ENCODE measurements around the gene MEGF11. TPM values are rescaled to one million over a fixed set of nuclear protein-coding genes. Genes with fewer than 3 reads are reported as not detected.

Gene MEGF11
- total RNA-seq, 4 donors from 2014 or later: 0.23 to 0.33 TPM; not detected in 2

- Histone ChIP-seq H3K4me3 (no peak overlapping the region), H3K9me3 (no peaks in the 10 kb centered on the region), H3K27me3 (no peaks in the 10 kb centered on the region), H3K4me1 (no peaks in the 10 kb centered on the region), H3K36me3 (peaks cover 3 to 64% (median 48%) of the 10 kb centered on the region in 4 donors), H3K27ac (replicated peaks in 1 of 4) (no peak overlapping the region)
- intact Hi-C loops (cut with DNase I): no loop called here
- DNase-seq (ENCODE audit: extremely low spot score): no peak
- TF ChIP-seq CTCF (IDR thresholded peaks at IDR 0.05): no peak
- no peak for TF ChIP-seq EP300 (IDR thresholded peaks at IDR 0.05)
- TF ChIP-seq POLR2A (IDR thresholded peaks at IDR 0.05; ENCODE audit: low read depth): no peak
- no peak for TF ChIP-seq POLR2AphosphoS5 (IDR thresholded peaks at IDR 0.05)
- WGBS: 89% methylated on average over 5 of the region's 5 CpGs
These were observed 360.5 kb downstream of the MEGF11 start for GRCh38 chr15:65893060-65893459.

DNA sequence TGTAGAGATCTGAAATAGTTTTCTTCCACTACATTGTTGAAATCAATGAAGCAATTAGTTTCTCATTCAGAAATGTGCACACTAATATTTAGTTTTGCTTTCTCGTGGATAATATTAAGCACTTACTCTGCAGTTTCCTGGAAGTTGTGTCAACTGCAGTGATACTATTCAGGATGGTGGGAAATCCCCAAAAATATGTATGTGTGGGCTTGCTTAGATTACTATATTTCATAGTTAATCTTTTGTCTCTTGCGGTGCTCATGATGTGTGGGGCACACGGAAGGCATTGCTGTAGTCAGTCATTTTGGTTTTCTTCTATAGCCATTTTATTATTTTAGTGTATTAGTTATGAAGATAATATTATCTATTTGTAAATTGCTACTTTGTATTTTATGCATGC is 364.6 kb downstream of the MEGF11 start:
- H3K4me3 ChIP-seq: no peak overlapping the region
- no peak overlapping the region for H3K27ac ChIP-seq (replicated peaks in 1 of 4)
- WGBS: 74% methylated on average over 3 of the region's 3 CpGs
- TF ChIP-seq POLR2A (IDR thresholded peaks at IDR 0.05; ENCODE audit: low read depth): no peak
- TF ChIP-seq POLR2AphosphoS5 (IDR thresholded peaks at IDR 0.05): no peak
- TF ChIP-seq EP300 (IDR thresholded peaks at IDR 0.05): no peak
- TF ChIP-seq CTCF (IDR thresholded peaks at IDR 0.05): no peak
- no peaks in the 10 kb centered on the region for H3K4me1 ChIP-seq
- peaks cover 5 to 73% (median 50%) of the 10 kb centered on the region in 4 donors for H3K36me3 ChIP-seq
- H3K27me3 ChIP-seq: no peaks in the 10 kb centered on the region
- DNase-seq (ENCODE audit: extremely low spot score): no peak
- H3K9me3 ChIP-seq: no peaks in the 10 kb centered on the region
- intact Hi-C loops (cut with DNase I): no loop called here

- peaks cover 9 to 77% (median 52%) of the 10 kb centered on the region in 4 donors for H3K36me3 ChIP-seq
- H3K4me1 ChIP-seq: no peaks in the 10 kb centered on the region
- intact Hi-C loops (cut with DNase I): no loop called here
These were observed 366.0 kb downstream of the MEGF11 start for GRCh38 chr15:65887565-65887964.

GRCh38 chr15:65885668-65886218 is 367.8 kb downstream of the MEGF11 start:
- H3K27me3 ChIP-seq: no peaks in the 10 kb centered on the region
- peaks cover 0 to 5% (median 0%) of the 10 kb centered on the region in 4 donors for H3K4me1 ChIP-seq
- TF ChIP-seq EP300 (IDR thresholded peaks at IDR 0.05) (no peak), POLR2A (IDR thresholded peaks at IDR 0.05; ENCODE audit: low read depth) (no peak), CTCF (IDR thresholded peaks at IDR 0.05) (no peak)
- intact Hi-C loops (cut with DNase I): no loop called here
- WGBS: 75% methylated on average over 4 of the region's 4 CpGs
- no peak for DNase-seq (ENCODE audit: extremely low spot score)
- H3K9me3 ChIP-seq: no peaks in the 10 kb centered on the region
- no peak overlapping the region for H3K4me3 ChIP-seq
- no peak overlapping the region for H3K27ac ChIP-seq (replicated peaks in 1 of 4)
- peaks cover 9 to 90% (median 54%) of the 10 kb centered on the region in 4 donors for H3K36me3 ChIP-seq

More at GRCh38 chr15:65887565-65887964, 366.0 kb downstream of the MEGF11 start:
- no peak overlapping the region for H3K4me3 ChIP-seq
- no peaks in the 10 kb centered on the region for H3K9me3 ChIP-seq
- no peak overlapping the region for H3K27ac ChIP-seq (replicated peaks in 1 of 4)
- no peak for TF ChIP-seq CTCF (IDR thresholded peaks at IDR 0.05)
- TF ChIP-seq POLR2A (IDR thresholded peaks at IDR 0.05; ENCODE audit: low read depth): no peak
- no peak for TF ChIP-seq EP300 (IDR thresholded peaks at IDR 0.05)
- TF ChIP-seq POLR2AphosphoS5 (IDR thresholded peaks at IDR 0.05): no peak
- WGBS: 88% methylated on average over 3 of the region's 3 CpGs
- no peak for DNase-seq (ENCODE audit: extremely low spot score)
- H3K27me3 ChIP-seq: no peaks in the 10 kb centered on the region

DNA sequence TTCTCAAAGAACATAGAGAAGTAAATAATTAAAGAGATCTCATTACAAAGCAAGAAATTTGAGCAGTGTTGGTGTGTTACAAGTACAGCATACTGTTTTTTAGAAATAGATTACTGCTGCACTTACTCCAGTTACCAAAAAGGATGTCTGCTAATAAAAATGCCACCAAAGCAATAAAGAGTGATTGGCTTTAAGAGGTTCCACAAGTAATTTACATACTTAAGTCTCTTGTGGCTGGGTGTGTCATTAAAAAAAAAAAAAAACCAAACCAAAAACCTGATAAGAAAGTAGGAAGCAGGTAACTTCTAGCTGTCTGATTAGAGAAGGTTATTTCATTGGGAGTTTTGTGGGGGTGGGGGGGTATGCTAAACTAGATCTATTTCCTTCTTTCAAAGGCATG is 369.0 kb downstream of the MEGF11 start:
- no peak overlapping the region for H3K4me3 ChIP-seq
- peaks cover 18 to 94% (median 60%) of the 10 kb centered on the region in 4 donors for H3K36me3 ChIP-seq

More for the DNA sequence above, 369.0 kb downstream of the MEGF11 start:
- TF ChIP-seq POLR2AphosphoS5 (IDR thresholded peaks at IDR 0.05): no peak
- TF ChIP-seq EP300 (IDR thresholded peaks at IDR 0.05): no peak
- no peak for TF ChIP-seq CTCF (IDR thresholded peaks at IDR 0.05)
- no peak for TF ChIP-seq POLR2A (IDR thresholded peaks at IDR 0.05; ENCODE audit: low read depth)
- intact Hi-C loops (cut with DNase I): no loop called here
- Histone ChIP-seq H3K4me1 (peaks cover 0 to 5% (median 0%) of the 10 kb centered on the region in 4 donors), H3K27me3 (no peaks in the 10 kb centered on the region), H3K9me3 (no peaks in the 10 kb centered on the region), H3K27ac (replicated peaks in 1 of 4) (no peak overlapping the region)
- no peak for DNase-seq (ENCODE audit: extremely low spot score)
